ENCODE results near the gene PIKFYVE.

GRCh38 chr2:208392300-208392699, 126.2 kb downstream of the PIKFYVE start:
- no peak for TF ChIP-seq EZH2 (IDR thresholded peaks at IDR 0.05; ENCODE audit: borderline replicate concordance, insufficient read depth, low read depth, low read length, poor library complexity, severe bottlenecking)
- TF ChIP-seq CTCF (IDR thresholded peaks at IDR 0.05), result no peak
